Fibroblast of skin of left biceps (primary cell): ENCODE results near the gene ZNF813.
"Not testable (repeated sequence)": the region's sequence is repeated elsewhere in the genome, so short reads cannot be mapped to it uniquely, and the experiment has no call there.

Experiments used
- DNase-seq, 2 experiments: peaks; one replicate each; pipeline ENCODE4 v3.0.0-alpha.2; 2013; ENCODE audit warnings: low read depth in 2 of 2

ZNF813 gene

GRCh38 chr19:53467485-53468262 is at the start of gene ZNF813:
TSS of gene ZNF813 (plus strand) at chr19:53467733. CDS start at chr19:53483823, 16,090 bp downstream.
- peak; percentile 48 to 55 for DNase-seq

GRCh38 chr19:53420520-53421315 is 46.8 kb upstream of the ZNF813 start:
- DNase-seq = not testable (repeated sequence)

- DNase-seq = no peak
These were observed 45.0 kb upstream of the ZNF813 start for GRCh38 chr19:53422551-53422950.

GRCh38 chr19:53423074-53423473 is 44.5 kb upstream of the ZNF813 start:
- not testable (repeated sequence) for DNase-seq

GRCh38 chr19:53423680-53424079 is 43.9 kb upstream of the ZNF813 start:
- not testable (repeated sequence) for DNase-seq

- DNase-seq = no peak
These were observed 42.5 kb upstream of the ZNF813 start for GRCh38 chr19:53424968-53425597.

- peak; percentile 57 to 62 for DNase-seq
These were observed 36.0 kb upstream of the ZNF813 start, which contains the start of gene ZNF761 for GRCh38 chr19:53431399-53432087. TSS of gene ZNF761 (plus strand) at chr19:53431984. CDS start at chr19:53447269, 15,285 bp downstream.

GRCh38 chr19:53432088-53432661 is 35.4 kb upstream of the ZNF813 start:
- DNase-seq = no peak

- not testable (repeated sequence) for DNase-seq
These were observed 23.7 kb upstream of the ZNF813 start for GRCh38 chr19:53443809-53444208.

- not testable (repeated sequence) for DNase-seq
These were observed 20.3 kb upstream of the ZNF813 start for GRCh38 chr19:53447196-53447595.

GRCh38 chr19:53455828-53456227 is 11.7 kb upstream of the ZNF813 start:
- no peak for DNase-seq

GRCh38 chr19:53460131-53460721 is 7.3 kb upstream of the ZNF813 start:
- DNase-seq = not testable (repeated sequence)

- DNase-seq = no peak
These were observed 5.7 kb upstream of the ZNF813 start for GRCh38 chr19:53461866-53462265.

- DNase-seq = no peak
These were observed 4.7 kb upstream of the ZNF813 start for GRCh38 chr19:53462861-53463260.

GRCh38 chr19:53463263-53463662 is 4.3 kb upstream of the ZNF813 start:
- DNase-seq = no peak

GRCh38 chr19:53466726-53467484 is 628 bp upstream of the ZNF813 start:
- DNase-seq = no peak

GRCh38 chr19:53468628-53469027 is 1.1 kb downstream of the ZNF813 start:
- not testable (repeated sequence) for DNase-seq

GRCh38 chr19:53471916-53472315 is 4.4 kb downstream of the ZNF813 start:
- DNase-seq = no peak

GRCh38 chr19:53474832-53475231 is 7.3 kb downstream of the ZNF813 start:
- not testable (repeated sequence) for DNase-seq

- DNase-seq = not testable (repeated sequence)
These were observed 7.9 kb downstream of the ZNF813 start for GRCh38 chr19:53475470-53475869.
